ENCODE measurements around the gene ISLR2.
"Not testable (repeated sequence)": the region's sequence is repeated elsewhere in the genome, so short reads cannot be mapped to it uniquely, and the experiment has no call there.

Gene ISLR2, protein sequence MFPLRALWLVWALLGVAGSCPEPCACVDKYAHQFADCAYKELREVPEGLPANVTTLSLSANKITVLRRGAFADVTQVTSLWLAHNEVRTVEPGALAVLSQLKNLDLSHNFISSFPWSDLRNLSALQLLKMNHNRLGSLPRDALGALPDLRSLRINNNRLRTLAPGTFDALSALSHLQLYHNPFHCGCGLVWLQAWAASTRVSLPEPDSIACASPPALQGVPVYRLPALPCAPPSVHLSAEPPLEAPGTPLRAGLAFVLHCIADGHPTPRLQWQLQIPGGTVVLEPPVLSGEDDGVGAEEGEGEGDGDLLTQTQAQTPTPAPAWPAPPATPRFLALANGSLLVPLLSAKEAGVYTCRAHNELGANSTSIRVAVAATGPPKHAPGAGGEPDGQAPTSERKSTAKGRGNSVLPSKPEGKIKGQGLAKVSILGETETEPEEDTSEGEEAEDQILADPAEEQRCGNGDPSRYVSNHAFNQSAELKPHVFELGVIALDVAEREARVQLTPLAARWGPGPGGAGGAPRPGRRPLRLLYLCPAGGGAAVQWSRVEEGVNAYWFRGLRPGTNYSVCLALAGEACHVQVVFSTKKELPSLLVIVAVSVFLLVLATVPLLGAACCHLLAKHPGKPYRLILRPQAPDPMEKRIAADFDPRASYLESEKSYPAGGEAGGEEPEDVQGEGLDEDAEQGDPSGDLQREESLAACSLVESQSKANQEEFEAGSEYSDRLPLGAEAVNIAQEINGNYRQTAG

DNA sequence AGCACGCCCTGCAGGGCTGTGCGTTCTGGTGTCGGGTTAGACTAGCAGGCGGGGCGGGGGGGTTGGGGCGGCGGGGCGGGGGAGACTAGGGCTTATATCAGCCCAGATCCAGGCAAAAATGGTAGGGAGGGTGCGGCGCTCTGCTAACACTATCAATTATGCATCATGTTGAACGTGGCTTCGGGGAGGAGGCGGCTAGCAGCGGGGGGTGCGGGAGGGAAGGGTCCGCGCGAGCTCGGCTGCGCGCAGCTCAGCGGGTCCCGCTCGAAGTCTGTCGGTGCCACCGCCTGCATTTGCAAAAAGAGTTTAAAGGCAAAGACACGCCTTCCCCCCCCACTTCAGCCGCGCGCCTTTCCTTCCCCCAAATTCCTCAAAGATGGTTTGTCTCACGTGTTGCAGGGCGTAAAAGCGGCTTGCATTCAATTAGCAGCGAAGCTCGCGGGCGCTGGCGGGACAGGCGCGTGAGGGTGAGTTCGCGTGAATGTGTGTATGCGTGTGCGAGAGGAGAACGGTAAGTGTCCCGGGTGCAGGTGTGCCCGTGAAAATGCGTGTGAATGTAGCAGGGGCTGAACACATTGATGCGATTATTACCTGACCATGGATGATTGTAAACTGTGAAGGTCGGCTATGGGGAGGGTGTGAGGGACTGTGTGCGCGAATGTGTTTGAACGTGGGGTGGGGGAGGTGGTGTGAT lies at the start of gene ISLR2:
TSS of gene ISLR2 (plus strand) at position 432 of the 694 bp plus-strand sequence. CDS start 2,169 bp downstream, outside the sequence.
- DNase-seq (ENCODE audit: low read depth in 1 of 2, low spot score in 1 of 2): no peak

DNA sequence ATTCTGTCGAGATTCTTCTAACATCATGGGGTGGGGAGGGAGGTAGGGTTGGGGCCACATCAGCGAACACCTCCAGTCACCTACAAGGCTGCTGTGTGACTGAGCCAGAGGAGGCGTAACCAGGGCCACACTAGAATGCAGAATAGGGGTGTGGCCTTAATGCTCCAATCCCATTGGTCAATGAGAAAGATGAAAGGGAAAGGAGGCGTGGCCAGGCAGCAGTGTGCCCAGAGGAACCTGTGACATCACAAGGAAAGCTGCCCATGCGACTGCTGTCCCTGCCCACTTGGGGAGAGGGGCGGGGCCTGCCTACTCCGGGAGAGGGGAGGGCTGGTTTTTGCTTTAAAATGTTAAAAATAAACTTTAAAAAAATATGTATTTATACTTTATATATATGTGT lies 47.9 kb upstream of the ISLR2 start, which contains the start of gene GOLGA6A:
TSS of gene GOLGA6A (minus strand) at position 101 of the 400 bp plus-strand sequence. CDS start at position 60, 41 bp downstream.
- DNase-seq (ENCODE audit: low read depth in 1 of 2, low spot score in 1 of 2): not testable (repeated sequence)

DNA sequence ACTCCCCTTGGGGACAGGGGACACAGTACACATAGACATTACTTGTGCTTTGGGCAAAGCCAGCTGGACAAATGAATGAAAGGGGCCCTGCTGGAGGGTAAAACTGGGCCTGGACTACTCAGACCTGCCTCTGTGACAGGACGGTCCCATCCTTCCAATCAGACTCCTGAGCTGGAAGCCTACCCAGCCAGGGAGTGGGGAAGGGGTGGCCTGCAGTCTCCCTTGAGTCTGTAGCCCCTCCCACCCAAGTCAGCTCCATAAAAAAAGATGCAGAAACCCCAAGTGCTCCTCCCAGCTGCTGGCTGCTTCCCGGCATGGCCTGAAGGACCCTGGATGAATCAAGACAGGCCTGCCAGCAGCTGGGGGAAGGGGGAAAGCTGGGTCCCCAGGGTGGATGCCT lies 35.8 kb upstream of the ISLR2 start:
- not testable (repeated sequence) for DNase-seq (ENCODE audit: low read depth in 1 of 2, low spot score in 1 of 2)

DNA sequence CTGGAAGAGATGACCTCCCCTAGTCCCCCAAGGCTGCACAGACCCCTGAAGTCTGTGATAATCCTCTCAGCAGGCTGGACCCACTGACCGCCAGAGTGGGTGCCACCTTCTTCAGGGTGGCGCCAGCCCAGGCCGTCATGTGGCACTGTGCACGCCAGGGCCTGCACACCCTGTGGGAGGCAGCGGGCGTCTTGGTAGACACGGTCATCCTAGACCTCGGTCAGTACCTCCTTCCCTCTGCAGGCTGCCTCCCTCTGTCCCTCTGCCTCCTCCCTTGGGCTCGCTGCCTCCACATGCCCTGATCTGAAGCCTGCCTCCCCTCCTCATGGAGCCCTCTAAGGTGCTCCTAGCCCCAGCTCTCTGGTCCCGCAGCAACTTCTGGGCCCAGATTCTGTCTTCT lies 34.8 kb upstream of the ISLR2 start:
- not testable (repeated sequence) for DNase-seq (ENCODE audit: low read depth in 1 of 2, low spot score in 1 of 2)

DNA sequence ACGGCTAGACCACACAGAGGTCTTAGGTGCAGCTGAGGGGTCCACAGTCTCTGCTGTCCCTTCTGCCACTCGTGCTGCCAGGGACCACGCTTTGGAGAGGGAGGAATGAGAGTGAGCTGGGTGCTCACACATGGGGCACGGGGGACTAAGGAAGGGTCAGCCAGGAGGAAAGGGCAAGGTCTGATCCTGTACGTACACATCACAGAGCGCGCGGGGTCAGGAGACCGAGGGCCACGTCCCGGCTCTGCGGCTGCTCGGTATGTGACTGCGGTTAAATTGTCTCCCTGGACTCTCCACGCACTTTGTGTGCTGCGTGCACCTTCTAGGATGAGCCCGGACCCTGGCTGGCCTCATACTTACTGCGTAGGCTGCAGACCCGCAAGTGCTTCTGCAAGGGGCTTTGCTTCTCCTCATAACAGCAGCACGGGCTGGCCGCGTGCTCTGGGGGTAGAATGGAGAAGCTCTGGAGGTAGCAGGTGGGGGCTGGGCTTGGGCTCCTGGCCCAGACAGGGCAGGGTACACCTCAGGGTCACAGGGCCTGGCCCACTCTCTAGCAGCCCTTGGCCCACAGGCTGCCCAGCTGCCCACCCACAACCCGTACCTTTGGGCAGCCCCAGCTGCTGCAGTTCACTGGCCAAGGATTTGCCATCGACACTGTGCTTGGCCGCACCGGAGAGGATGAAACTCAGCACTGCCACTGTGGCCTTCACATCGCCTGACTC lies 33.5 kb upstream of the ISLR2 start:
- DNase-seq (ENCODE audit: low read depth in 1 of 2, low spot score in 1 of 2): not testable (repeated sequence)

DNA sequence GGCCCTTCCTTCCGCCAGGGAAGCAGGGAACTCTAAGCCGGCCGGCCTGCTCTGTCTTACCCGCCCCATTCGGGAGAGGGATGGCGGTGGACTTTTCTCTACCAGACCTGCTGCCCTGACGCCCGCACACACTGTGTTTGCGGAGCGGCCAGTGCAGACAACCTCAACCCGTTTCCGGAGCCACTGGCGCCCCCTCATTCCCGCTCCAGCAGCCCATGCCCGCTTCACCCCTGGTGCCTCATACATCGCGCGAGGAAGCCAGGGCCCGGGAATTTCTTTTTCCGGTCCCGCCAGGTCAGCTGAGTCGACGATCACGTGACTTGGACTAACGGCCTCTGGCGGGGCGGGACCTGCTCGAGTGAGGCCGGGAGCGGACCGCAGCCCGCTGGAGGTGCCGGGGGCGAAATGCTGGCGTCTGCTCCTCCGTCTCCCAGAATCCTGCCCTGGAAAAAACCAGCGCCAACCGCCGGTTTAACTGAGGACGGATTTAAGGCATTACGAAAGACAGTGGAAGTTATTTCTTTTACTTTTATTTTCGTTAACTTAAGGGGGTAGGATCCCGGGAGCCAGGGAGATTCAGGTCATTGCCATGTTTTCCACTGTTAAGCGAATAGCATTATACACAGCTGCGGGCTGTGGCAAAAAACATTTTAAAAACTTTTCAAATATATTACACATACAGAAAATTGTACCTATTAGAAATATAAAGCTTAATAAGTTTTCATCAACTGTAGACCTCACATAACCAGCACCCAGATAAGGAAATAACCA lies 30.2 kb upstream of the ISLR2 start:
- peak; percentile 28 to 59 for DNase-seq (ENCODE audit: low read depth in 1 of 2, low spot score in 1 of 2)

DNA sequence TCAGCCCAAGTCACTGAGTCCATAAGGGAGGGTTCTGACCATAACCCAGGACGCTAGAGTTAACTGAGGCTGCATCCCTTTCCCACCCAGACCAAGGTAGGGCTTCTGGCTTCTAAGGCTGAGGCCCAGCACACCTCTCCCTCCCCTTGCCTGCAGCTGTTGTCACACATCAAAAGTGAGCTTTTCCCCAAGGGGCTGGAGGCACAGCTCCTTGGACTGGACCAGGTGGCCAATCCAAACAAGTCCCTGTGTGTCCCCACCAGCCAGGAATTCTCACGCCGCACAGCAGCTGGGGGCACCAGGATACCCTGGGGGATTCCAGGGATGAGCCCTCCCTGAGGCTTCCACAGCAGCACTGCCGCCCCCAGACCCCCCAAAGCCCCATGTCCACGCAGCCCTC lies 22.3 kb upstream of the ISLR2 start:
- no peak for DNase-seq (ENCODE audit: low read depth in 1 of 2, low spot score in 1 of 2)

DNA sequence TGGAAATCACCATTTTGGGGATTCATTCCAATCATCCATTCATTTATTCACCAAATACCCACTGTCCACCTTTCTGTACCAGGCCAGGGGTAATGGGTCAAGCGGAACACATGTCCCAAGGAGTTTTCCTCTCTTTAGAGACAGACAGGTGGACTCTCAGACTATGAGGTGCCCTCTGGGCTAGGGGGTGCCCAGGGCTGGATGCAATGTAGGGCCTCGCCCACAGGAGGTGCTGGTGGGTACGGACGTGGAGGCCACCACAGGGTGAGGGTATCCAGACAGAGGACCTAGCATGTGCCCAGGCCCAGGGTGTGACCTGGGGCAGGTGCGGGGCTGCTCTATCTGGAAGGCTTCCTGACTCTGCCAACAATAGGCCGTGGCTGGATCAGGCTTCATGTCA lies 21.8 kb upstream of the ISLR2 start:
- DNase-seq (ENCODE audit: low read depth in 1 of 2, low spot score in 1 of 2): not testable (repeated sequence)

DNA sequence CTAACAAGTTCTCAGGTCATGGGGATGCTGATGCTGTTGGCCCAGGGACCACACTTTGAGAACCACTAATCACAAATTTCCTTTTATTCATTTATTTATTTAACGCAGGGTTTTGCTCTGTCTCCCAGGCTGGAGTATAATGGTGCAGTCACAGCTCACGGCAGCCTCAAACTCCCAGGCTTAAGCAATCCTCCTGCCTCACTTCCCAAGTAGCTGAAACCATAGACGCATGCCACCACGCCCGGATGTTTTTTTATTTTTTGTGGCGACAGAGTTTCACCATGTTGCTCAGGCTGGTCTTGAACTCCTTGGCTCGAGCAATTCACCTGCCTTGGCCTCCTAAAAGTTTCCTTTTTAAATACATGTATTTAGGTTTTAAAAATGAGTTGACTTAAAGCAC lies 20.7 kb upstream of the ISLR2 start:
- no peak for DNase-seq (ENCODE audit: low read depth in 1 of 2, low spot score in 1 of 2)

DNA sequence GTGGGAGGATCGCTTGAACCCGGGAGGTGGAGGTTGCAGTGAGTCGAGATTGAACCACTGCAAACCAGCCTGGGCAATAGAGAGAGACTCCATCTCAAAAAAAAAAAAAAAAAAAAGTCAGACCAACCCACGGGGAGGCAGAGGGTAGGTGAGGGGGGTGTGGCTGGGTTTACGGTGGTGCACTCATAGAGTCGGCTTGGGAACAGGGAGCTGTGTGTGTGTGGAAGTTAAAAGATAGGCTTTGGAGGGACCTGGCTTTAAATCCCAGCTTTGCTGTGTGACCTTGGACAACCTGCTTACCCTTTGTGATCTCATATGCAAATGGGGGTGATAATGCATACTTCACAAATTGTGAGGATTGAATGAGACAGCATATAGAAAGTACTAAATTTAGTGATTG lies 10.0 kb upstream of the ISLR2 start:
- no peak for DNase-seq (ENCODE audit: low read depth in 1 of 2, low spot score in 1 of 2)

DNA sequence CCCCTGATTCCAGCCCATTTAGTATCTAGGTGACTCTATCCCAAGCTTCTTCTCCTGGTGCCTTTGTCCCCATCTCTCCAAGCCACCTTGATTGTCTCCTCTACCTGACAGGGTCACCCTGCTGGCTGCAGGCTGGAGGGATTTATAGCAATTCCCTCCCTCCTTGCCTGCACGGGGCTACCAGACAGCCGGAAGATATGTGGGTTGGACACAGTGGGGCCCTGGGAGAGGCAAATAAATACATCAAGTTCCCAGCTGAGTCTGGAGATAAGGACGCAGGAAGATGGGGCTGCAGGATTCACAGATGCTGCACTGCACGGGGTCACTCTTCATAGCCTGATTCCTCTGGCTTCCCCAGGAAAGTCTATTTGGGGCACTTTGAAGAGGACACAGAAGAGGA lies 9.3 kb upstream of the ISLR2 start:
- DNase-seq (ENCODE audit: low read depth in 1 of 2, low spot score in 1 of 2): no peak

DNA sequence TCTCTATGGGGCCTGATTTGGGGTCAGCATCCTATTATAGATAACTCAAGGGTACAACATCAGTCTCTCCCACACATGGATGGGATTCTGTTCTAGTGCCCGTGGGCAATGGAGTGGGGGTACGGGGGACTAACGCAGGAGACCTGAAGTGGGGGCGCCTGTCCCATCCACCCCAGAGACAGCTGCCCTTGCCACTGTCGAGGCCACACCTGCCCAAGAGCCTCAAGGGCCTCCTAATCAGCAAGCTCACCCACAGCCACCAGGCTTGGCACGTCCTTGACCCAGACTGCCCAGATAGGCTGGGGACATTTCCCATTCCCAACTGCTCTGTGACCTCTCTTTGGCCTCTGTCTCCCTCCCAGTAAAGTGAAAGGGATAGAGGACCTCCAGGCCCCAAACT lies 8.5 kb upstream of the ISLR2 start:
- no peak for DNase-seq (ENCODE audit: low read depth in 1 of 2, low spot score in 1 of 2)

DNA sequence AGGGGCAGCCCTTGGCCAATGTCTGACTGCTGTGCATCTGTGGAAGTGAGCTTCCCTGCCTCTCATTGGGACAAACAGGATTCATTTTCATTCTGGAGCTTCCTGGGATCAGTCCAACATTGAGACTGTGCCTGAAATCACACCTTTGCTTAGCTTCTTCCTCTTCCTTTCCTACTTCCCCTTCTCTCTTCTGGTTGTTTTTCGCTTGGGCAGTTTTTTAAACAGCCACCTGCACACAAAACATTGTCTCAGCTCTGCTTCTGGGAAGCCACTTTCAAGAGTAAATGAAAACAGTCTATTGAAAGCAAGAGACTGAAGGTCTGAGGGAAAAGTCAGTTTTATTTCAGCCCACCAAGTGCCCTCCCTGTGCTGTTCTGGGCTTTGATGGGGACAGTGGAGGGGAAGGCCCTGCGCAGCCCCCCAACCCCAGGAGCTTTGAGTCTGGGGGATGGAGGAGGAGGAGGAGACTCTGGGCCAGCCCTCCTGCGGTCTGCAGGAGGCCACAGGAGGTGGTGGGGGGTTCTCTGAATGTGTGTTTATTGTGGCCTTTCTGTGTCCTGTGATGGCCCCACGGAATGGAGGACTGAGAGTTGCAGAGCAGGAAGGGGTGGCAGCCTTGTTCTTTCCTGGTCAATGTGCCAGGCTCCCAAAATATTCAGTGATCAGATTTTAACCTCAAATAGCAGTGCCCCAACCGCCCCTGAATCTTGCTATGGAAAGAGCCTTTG lies 7.8 kb upstream of the ISLR2 start:
- no peak for DNase-seq (ENCODE audit: low read depth in 1 of 2, low spot score in 1 of 2)

DNA sequence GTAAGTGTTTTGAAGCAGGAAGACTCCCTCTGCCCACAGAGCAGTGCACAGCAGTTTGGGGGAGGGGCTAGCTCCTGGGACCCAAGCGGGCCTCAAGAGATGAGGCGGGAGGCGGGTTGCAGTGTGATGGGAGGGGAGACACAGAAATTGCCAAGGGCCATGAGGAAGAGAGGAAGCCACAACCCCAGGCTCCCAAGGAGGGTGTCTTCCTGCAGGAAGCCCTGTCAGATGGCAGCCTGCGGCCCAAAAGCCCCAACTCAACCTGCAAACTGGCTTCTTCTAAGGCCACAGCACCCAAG lies 7.3 kb upstream of the ISLR2 start:
- no peak for DNase-seq (ENCODE audit: low read depth in 1 of 2, low spot score in 1 of 2)

DNA sequence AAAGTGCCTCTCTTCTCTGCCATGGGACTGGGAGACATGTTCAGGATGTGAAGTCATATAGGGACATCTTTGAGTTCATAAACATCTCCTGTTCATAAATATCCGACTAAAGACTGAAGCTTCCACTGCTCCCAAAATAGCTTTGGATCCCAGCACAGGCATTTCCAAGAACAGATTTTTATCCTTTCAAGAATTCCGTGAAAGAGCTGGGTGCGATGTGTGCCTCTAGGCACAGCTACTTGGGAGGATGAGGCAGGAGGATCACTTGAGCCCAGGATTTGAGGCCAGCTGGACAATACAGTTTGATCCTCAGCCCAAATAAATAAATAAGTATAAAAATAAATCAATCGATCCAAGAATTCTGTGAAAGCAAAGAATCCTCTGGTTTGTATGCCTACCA lies 6.7 kb upstream of the ISLR2 start:
- DNase-seq (ENCODE audit: low read depth in 1 of 2, low spot score in 1 of 2): no peak

DNA sequence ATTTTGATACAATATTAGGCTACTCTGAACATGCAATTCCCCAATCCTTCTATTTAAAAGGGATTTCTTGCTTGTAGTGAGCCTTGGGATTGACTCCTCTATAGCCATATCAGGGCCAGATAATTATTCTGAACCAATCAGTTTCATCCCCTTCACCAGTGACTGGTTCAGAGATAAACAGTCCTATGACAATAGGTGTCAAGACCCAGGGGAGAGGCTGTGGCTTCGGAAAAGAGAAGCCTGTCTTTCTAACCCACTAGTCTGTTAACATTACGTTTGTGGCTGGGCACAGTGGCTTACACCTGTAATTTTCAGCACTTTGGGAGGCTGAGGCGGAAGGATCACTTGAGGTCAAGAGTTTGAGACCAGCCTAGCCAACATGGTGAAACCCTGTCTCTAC lies 6.2 kb upstream of the ISLR2 start:
- DNase-seq (ENCODE audit: low read depth in 1 of 2, low spot score in 1 of 2): no peak

DNA sequence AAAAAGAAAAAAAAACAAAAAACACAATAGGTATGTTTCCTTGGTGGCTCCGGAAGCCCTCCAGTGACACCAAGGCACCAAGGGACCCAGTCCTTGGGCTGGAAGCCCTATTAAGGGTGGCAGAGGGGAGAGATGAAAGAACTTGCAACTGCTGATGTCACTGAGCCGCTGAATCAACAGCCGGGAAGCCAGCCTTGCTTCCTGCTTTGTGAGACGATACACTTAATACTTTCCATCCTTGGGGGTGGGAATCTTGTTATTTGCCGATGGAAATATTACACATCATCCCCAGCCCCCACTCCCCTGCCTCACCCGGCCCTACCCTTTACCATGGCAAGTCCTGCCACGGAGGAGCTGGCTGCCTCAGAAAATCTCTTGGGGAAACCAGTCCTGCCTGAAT lies 5.6 kb upstream of the ISLR2 start:
- DNase-seq (ENCODE audit: low read depth in 1 of 2, low spot score in 1 of 2): no peak

DNA sequence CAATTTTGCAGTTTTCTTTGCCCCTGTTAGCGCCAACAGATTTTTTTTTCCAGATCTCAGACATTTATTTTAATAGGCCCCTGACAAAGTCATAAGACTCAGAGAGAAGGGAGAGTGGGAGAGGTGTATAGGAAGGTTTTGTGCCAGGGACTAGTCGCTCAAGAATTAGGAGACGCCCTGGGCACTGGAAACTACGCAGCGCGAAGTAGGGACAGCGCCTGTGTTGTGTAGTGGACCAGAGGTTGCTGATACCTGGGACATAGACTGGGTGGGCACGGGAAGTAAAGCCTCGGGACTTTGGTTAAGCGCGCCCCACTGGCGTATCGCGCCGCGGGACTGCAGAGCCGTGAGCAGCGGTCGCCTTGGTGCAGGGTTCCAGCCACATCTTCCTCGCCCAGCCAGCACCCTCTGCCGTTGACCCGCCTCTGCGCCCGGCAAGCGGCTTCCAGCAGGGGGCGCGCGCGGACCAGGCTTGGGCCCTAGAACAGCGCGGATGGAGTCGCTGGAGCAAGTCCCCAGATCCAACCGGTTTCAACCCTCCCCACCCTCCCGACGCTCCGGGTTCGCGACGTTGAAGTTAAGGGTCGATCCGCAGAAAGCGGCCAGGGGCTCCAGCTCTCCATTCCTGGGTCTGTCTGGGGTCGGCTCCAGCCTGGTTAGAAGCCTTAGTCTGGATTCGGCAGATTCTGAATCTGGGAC lies 3.0 kb upstream of the ISLR2 start:
- DNase-seq (ENCODE audit: low read depth in 1 of 2, low spot score in 1 of 2): peak; percentile 68 to 76

Measured in activated T-helper 1 cell treated with anti-CD3 and anti-CD28 coated beads, Interleukin-2, amount 50 U/mL, for 16 hours (primary cell).